GM19043 (cell line): ENCODE results near the gene CUL2.
"Not testable (repeated sequence)": the region's sequence is repeated elsewhere in the genome, so short reads cannot be mapped to it uniquely, and the experiment has no call there.

Source experiments
- ATAC-seq: cut with Tn5 transposase; IDR thresholded peaks from one replicate; pipeline ENCODE4 v1.9.1; 2021; ENCODE audit warnings: low read depth; ENCODE audit not compliant: unreplicated experiment

Gene CUL2

DNA sequence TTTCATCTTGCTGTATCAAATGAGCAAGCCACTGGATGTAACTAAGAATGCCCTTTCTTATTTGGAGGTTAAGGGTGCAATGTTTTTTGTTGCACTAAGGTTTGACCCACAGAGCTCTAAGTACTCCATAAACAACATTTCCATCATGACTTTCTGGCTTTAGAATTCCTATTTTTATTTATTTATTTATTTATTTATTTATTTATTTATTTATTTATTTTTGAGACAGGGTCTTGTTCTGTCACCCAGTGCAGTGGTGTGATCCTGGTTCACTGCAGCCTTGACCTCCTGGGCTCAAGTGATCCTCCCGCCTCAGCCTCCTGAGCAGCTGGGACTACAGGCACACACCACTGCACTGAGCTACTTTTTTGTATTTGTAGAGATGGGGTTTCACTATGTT, 9.9 kb downstream of the CUL2 start:
- not testable (repeated sequence) for ATAC-seq

GRCh38 chr10:35079763-35080162, 10.4 kb downstream of the CUL2 start:
- no peak for ATAC-seq

GRCh38 chr10:35079265-35079664, 10.9 kb downstream of the CUL2 start:
- ATAC-seq, result no peak

GRCh38 chr10:35075228-35075627, 14.9 kb downstream of the CUL2 start:
- ATAC-seq, result no peak

GRCh38 chr10:35074266-35074665, 15.9 kb downstream of the CUL2 start:
- ATAC-seq, result no peak

GRCh38 chr10:35070521-35070920, 19.6 kb downstream of the CUL2 start:
- ATAC-seq, result no peak

GRCh38 chr10:35063837-35064454, 26.2 kb downstream of the CUL2 start:
- ATAC-seq, result no peak

DNA sequence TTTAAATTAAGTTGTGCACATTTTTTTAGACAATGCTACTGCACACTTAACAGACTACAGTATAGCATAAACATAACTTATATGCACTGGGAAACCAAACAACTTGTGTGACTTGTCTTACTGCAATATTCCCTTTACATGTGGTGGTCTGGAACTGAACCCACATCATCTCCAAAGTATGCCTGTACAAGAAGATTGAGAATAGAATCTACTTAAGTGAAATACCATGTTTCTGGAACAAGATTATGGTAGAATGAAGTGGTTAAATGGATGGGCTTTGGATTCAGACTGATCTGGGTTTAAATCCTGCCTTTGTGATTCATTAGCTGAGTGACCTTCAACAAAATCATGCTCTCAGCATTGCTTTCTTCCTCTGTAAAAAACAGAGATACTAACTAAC, 30.7 kb downstream of the CUL2 start:
- ATAC-seq, result no peak

- ATAC-seq, result no peak
These were observed 31.5 kb downstream of the CUL2 start for GRCh38 chr10:35058686-35059085.

DNA sequence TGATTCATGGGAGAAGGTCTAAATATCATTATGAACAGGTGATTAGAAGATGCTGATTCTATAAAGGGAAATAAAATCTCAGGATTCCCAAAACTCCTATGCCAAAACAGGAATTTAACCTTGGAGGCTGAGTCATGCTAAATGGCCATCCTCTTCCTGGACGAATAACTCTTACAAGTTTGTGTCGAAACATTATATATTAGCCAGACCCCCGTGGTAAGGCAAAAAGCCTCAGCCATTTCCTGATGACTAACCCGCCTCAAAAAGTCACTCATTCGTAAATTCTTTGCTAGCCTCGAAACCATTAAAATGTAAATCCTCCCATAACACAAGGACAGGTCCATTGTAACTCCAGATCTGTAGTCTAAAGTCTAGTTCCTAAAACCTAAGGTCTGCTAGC, 32.0 kb downstream of the CUL2 start:
- peak; percentile 95 for ATAC-seq

DNA sequence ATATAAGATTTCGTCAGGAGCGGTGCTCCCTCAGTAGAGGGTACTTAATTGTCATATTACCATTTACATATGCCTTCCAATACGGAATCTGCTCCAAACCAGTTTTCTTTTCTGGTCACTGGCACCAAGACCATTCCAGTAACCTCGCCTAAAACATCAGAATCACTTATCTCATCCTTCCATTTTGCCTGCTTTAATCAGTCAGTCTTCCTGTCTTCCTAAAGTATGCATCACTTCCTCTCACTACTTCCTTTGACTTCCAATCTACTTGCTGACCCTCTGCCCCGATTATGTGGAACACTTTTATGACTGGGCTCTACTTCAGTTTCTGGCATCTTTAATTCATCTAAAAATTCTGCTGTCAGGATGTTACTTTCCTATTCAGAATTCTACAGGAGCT, 33.5 kb downstream of the CUL2 start:
- ATAC-seq, result no peak

GRCh38 chr10:35056133-35056532, 34.0 kb downstream of the CUL2 start:
- ATAC-seq, result no peak

DNA sequence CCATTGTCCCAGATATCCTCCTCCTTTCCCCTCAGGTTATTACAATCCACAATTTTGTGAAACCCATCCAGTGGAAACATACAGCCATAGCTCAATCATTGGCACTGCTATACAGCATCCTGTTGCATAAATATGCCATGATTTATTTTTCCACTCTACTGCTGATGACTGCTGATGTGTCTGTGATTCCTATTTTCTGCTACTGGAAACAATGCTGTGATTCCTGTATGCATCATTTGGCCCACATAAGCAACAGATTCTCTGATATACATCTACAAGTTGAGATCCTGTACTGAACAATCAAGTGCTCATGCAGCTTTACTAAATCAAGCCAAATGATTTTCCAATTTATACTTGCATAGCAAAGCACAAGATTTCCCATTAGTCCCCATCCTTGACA, 39.6 kb downstream of the CUL2 start:
- ATAC-seq, result no peak

DNA sequence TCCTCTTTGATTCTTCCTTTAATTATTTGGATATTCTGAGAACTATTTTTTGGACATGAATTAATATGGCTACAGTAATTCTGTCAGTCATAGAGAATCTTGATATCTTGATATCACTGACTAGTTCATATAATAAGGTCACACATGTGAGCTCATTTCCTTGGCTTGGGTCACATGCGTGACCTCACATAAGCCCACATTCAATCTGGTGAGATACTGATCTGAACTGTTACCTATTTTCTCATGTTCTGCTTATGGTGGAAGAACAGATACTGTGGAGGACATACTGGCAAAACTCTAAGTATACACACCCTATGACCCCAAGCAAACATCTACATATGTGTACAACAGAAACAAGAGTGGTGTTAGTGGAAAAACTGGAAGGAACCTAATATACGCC, 44.1 kb downstream of the CUL2 start:
- ATAC-seq, result no peak

DNA sequence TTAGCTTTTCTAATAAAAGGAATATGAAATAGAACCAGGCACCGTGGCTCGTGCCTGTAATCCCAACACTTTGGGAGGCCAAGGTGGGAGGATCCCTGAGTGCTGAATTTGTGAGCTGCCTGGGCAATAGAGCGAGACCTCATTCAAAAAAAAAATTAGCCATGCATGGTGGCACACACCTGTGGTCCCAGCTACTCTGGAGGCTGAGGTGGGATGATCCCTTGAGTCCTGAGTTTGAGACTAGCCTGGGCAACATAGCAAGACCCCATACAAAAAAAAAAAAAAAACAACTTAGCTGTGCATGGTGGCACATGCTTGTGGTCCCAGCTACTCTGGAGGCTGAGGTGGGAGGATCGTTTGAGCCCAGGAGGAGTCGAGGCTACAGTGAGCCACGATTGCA, 44.9 kb downstream of the CUL2 start:
- ATAC-seq, result not testable (repeated sequence)

DNA sequence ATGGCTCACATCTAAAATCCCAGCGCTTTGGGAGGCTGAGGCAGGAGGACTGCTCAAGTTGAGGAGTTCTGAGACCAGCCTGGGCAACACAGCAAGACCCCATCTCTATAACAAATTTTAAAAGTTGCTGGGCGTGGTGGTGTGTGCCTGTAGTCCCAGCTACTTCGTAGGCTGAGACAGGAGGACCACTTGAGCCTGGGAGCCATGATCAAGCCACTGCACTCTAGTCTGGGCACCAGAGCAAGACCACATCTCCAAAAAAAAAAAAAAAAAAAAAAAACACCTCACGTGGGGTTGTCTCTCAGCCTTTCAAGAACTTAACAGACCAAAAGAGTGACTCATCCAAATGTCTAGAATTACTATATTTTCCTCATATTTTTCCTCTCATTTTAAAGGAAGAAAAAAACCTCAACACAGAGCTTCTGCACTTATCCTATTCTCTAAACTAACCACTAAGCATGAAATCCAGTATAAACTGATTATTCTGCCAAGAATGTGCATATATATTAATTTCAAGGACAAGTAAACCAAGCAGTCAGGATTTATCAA, 46.3 kb downstream of the CUL2 start:
- ATAC-seq, result no peak

GRCh38 chr10:35042783-35043182, 47.4 kb downstream of the CUL2 start:
- no peak for ATAC-seq

DNA sequence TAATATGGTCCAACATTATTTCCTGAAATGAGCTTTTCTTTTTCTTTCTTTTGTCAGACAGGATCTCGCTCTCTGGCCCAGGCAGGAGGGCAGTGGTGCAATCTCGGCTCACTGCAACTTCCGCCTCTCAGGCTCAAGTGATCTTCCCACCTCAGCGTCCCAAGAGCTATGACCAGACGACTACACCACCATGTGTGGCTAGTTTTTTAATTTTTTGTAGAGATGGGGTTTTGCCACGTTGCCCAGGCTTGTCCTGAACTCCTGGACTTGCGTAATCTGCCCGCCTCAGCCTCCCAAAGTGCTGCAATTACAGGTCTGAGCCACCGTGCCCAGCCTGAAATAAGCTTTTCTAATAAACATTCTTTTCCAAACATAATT, 48.6 kb downstream of the CUL2 start:
- ATAC-seq, result no peak

GRCh38 chr10:35040760-35041501, 49.2 kb downstream of the CUL2 start:
- no peak for ATAC-seq

GRCh38 chr10:35037104-35037503, 53.0 kb downstream of the CUL2 start:
- no peak for ATAC-seq

DNA sequence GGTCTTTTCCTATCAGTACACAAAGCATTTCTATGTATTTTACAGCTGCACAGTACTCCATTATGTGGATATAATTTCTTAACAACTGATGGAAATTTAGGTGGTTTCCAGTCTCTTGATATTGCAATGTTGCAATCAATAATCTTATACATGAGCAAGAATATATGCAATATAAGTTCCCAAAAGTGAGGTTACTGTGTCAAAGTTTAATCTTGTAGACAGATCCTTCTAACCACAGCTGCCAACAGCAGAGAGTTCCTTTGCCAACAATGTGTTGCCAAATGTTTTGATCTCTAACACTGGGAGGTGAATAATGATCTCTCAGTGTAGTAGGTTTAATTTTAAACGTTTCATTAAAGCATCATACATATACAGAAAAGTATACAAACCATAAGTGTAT, 54.5 kb downstream of the CUL2 start:
- no peak for ATAC-seq

DNA sequence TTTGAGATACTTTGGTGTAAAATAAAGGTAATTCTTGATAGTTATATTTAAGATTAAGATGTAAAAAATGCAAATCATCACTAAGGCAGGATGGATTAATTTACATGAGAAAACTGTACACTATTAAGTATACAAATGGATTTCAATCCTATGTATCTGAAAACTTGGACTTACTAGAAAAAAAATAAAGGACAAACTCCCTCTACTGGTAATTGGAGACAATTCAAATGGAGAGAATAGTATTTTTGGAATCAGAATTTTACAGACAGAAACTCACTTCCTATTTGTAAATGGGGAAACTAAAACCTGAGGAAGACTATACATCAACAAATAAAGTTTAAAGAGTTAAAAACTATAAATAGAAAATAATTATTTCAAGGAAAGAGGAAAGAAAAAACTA, 62.6 kb downstream of the CUL2 start:
- ATAC-seq, result no peak
